Lower leg skin (tissue), 4 donors: Measurements from ENCODE around the gene PIERCE2. TPM values are rescaled to one million over a fixed set of nuclear protein-coding genes. Genes with fewer than 3 reads are reported as not detected.

Experiments used
- DNase-seq, 2 donors: peaks; one replicate each; pipeline ENCODE4 v3.0.0-alpha.2; 2019; ENCODE audit warnings: low spot score in 2 of 2
- H3K4me3 ChIP-seq: fragments of 200-600 bp; sonication (generic); 2 replicates; pipeline ENCODE4 v1.5.1; 2017; ENCODE audit warnings: mild to moderate bottlenecking, low read depth; ENCODE audit not compliant: poor library complexity, severe bottlenecking
- CTCF ChIP-seq, 3 donors: fragments of 450-650 bp; IDR thresholded peaks; one replicate each; pipeline ENCODE4 v1.5.1; 2016; ENCODE audit warnings: antibody characterized with exemption in 3 of 3, mild to moderate bottlenecking in 3 of 3, moderate library complexity in 2 of 3
- POLR2A ChIP-seq, 2 donors: fragments of 450-650 bp; IDR thresholded peaks; one replicate each; pipeline ENCODE4 v1.6.1; 2016 to 2017; ENCODE audit warnings: antibody characterized with exemption in 2 of 2, mild to moderate bottlenecking in 1 of 2, moderate library complexity in 1 of 2
- WGBS, 2 donors: methylation state at CpG; one replicate each; pipeline ENCODE4 v1.1.5; 2018; 5-methylcytosine and 5-hydroxymethylcytosine counted together
- intact Hi-C: fragments of 100-400 bp; cut with DNase I; formaldehyde crosslinking; loops from one replicate; pipeline ENCODE4 v1.15.0; 2023; ENCODE audit warnings: low total_unique reads
- total RNA-seq, 4 donors: library from RNA; depleted of rRNA; stranded (reverse); fragments of >200 nt; gene quantifications; one replicate each; pipeline ENCODE4 v1.1.0, GENCODE V29; 2016

The PIERCE2 gene
- total RNA-seq, 4 donors from 2014 or later, result 1.5 to 3.3 (median 2.8) TPM

- H3K4me3 ChIP-seq, result no peak overlapping the region
- intact Hi-C loops, result no loop called here
- DNase-seq, result no peak
- WGBS, 2 donors, result 62 to 63% methylated on average over 3 of the region's 3 CpGs
- TF ChIP-seq CTCF (IDR thresholded peaks at IDR 0.05) (no peak), POLR2A (IDR thresholded peaks at IDR 0.05) (no peak)
Observed at GRCh38 chr15:55372701-55373440, 35.4 kb upstream of the PIERCE2 start.

- no peak for DNase-seq
- TF ChIP-seq CTCF (IDR thresholded peaks at IDR 0.05) (no peak), POLR2A (IDR thresholded peaks at IDR 0.05) (no peak)
- 85 to 94% methylated on average over 5 of the region's 5 CpGs for WGBS, 2 donors
- H3K4me3 ChIP-seq, result no peak overlapping the region
- intact Hi-C loops, result no loop called here
Observed at GRCh38 chr15:55379095-55379494, 29.2 kb upstream of the PIERCE2 start.

GRCh38 chr15:55381595-55381994 lies 26.7 kb upstream of the PIERCE2 start:
- TF ChIP-seq POLR2A (IDR thresholded peaks at IDR 0.05), result no peak
- no peak for TF ChIP-seq CTCF (IDR thresholded peaks at IDR 0.05)
- no peak overlapping the region for H3K4me3 ChIP-seq
- DNase-seq, result no peak
- intact Hi-C loops, result no loop called here

GRCh38 chr15:55383687-55384086 lies 24.6 kb upstream of the PIERCE2 start:
- intact Hi-C loops, result no loop called here
- TF ChIP-seq POLR2A (IDR thresholded peaks at IDR 0.05) (no peak), CTCF (IDR thresholded peaks at IDR 0.05) (no peak)
- no peak for DNase-seq
- no peak overlapping the region for H3K4me3 ChIP-seq
- WGBS, 2 donors, result 98% methylated on average over 2 of the region's 2 CpGs

GRCh38 chr15:55387027-55387426 lies 21.3 kb upstream of the PIERCE2 start:
- no peak overlapping the region for H3K4me3 ChIP-seq
- DNase-seq, result no peak
- TF ChIP-seq POLR2A (IDR thresholded peaks at IDR 0.05) (no peak), CTCF (IDR thresholded peaks at IDR 0.05) (no peak)
- intact Hi-C loops, result no loop called here

GRCh38 chr15:55389264-55389607 lies 19.1 kb upstream of the PIERCE2 start:
- DNase-seq, result no peak
- no peak for TF ChIP-seq CTCF (IDR thresholded peaks at IDR 0.05)
- no peak for TF ChIP-seq POLR2A (IDR thresholded peaks at IDR 0.05)
- H3K4me3 ChIP-seq, result no peak overlapping the region
- intact Hi-C loops, result no loop called here
